HG02642 (cell line): ENCODE results near the gene CHRM1.

Experiments used
- ATAC-seq: cut with Tn5 transposase; IDR thresholded peaks from one replicate; pipeline ENCODE4 v1.9.1; 2021; ENCODE audit warnings: mild to moderate bottlenecking; ENCODE audit not compliant: unreplicated experiment, poor library complexity

CHRM1 gene

DNA sequence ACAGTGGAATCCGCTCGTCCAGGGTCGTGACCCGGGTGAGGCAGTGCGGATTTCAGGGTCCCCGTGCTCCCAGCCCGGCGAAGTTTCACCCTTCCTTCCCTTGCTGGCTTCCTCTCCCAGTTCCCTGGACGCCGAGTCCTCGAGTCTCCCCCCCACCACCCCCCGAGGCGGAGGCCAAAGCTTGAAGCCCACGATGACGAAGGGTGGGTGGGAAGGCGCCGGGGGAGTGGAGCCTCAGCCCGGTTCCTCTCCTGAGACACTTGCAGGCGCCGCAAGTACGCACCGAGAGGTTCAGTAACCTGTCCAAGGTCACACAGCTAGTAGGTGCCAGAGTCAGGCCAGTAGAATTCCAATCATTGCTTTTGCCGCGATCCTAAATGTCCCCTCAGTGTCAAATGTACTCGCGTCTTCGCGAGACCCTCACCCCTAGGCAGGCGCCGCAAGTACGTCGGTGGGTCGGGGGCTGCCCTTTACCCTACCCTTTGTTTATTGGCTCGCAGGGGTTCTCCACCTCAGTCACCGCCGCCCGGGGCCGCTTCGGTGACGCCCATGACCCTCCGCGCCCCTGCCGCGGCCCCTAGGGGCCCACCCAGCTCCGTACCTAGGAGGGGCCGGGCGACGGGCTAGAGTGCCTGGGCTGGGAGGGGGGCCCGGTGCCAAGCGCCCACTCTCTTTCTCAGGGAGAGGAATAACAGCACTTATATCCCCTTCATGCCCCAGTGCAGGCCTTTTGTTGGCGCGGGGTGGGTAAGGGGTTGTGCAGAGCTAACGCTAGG, 5.7 kb upstream of the CHRM1 start:
- no peak for ATAC-seq

DNA sequence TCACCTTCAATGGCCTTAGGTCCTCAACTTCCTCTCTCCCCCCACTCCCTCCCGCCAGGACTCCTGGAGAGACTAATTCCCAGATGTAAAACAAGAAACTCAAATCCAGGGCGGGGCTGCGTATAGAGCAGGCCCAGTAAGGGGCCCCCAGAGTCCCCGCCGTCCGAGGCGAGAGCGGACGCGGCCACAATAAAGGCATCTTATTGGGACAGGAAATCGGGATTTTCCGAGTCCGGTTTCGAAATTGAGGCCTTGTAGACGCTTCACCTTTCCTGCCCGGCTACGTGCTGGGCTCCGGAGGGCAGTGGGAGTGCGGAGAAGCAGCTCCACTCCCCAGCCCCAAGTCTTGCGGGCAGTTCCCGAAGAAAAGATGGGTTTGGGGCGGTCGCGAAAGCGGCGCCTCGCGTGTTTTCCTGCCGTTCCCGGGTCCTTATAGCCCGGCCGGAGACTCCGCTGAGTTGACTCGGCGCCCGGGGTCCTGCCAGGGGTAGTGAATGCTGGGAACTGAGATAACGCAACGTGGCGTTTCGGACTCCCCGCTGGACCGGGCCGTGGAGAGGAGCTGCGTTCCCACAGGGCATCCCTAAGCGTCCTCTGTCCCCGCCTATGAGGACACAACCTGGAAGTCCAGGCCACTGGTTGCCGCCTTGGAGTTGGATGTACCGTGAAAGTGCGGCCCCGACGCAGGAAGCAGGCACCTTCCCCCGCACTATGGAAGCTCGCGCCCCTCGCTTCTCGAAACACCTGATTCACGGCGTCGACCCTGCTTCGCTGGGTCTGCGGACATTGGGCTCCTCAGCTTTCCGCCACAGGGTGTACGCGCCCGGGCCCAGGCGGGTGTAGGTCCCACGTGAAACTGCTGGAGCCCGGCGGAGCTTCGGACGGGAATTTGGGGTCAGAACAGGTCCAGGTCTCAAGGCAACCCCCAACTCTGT, 4.8 kb upstream of the CHRM1 start:
- ATAC-seq, result no peak

DNA sequence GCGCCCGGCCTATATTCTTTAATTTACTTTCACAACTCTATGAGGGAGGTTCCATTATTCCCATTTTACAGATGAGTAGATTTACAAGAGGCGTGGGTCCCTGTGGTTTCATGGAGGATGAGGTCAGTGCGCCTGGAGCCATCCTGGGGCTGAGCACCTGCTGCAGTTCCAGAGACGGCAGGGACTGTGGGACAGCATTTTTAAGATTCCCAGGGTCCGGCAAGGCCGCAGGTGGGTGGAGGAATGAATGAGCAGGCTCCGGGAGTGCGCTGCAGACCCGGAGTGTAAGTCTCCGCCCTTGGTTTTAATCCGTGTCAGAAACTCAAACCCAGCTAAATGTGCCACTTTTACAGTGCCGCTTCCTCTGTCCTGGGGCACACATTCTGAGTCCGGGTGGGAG, 4.1 kb upstream of the CHRM1 start:
- ATAC-seq, result no peak

DNA sequence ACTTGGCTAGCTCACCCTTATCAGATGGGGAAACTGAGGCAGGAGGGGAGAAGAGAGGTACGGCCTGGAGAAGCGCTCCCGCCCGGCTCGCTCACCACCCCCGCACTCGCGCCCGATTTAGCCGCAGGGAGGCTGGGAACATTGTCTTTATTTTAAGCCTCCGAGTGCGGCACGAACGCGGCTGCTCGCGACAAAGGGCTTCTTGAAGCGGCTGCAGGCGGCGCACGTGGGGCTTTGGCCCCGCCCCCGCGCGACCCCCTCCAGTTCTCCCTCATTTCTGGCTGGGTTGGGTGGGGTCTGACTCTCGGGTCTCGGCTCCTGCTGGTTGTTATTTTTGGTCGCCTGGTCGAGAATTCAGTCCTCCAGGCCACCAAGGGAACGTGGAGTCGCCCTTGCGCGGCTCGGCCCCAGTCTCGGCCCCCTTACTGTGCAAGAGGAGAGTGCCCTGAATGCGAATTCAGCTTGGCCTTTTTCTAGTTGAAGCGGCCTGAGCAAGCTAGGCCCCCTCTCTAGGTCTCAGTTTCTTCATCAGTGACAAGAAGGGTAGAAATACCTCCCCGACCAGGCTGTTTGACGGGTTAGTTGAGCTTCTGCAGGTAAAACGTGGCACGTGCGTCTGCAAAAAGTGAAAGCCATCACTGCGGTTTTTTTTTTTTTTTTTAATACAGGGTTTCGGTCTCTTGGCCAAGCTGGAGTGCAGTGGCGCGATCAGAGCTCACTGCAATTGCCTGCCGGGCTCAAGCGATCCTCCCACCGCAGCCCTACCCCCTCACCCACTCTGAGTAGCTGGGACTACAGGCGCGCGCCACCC, 2.6 kb upstream of the CHRM1 start:
- ATAC-seq, result no peak

DNA sequence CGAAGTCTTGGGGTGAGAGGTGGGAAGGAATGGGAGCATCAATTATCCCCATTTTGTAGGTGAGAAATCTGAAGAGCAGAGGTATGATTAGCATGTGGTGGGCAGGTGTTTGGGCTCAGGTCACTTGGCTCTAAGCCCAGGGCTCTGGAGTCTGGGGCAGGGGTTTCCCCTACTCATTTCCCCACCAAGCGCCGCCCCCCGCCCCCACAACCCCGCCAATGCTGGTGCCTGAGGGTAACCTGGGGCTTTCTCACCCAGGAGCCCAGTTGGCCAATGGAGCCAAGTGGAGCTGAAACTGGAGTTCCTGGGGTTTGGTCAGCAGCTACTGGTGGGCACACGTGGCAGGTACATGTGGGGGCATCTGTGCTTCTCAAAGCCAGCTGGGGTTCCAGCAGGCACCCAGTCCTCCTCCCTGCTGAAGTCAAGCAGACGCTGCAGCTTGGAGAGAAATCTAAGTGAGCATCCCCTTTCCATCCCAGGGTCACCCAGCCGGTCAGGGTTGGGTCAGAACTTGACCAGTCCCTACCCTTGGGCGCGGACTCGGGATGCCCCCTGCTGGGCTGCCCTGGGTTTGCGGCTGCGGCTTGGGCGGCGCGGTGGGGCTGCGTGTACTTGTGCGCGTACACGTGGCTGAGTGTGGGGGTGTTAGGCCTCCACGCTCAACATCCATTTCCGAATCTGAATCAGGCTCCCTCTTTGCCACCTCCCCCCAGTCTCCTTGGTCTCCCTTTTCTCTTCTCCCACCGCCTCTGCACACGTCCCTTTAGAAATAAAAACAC, 1.7 kb upstream of the CHRM1 start:
- ATAC-seq, result no peak

DNA sequence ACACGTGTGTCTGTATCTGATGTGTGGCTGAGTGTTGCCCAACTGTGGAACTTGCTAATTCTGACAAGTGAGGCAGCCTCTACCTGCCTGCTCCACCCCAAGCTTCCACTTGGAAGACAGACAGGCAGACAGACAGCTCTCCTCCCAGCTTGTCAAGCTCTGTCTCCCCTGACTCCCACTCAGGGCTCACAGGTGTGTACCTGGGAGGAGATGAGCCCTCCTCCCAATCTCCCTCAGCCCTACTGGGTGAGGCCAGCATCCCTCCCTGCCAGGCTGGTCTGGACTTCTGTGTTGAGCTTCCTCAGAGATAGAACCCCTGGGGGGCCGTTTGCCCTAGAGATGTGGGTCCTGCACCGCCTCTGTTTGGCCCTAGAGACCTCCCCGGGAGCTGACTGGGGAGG, 1.0 kb upstream of the CHRM1 start:
- ATAC-seq, result no peak

DNA sequence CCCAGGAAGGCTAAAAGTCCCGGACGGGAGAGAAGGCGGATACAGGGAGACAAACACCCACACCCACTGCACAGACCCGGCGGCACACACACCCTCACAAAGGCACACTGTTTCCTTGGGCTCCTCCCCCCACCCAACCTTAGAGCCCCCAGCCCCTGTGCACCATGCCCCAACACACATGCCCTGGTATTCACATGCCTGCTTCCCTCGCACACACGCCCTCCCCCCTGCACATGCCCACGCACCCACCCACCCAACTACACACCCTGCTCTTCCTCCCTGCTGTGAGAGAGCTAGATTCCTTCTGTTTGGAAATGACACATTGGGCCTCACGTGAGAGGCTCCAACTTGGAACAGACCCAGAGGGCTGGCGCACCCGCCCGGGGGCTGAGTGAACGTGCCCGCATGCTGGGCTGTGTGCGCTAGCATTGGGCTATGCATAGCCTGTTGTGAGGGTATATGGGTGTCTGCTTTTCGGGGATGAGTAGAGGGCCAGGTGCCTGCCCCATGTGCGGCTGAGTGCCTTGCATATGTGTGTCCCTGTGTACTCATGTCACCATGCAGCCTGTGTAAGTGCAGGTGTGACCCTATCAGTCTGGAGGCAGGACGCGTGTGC, 518 bp upstream of the CHRM1 start:
- ATAC-seq, result no peak

DNA sequence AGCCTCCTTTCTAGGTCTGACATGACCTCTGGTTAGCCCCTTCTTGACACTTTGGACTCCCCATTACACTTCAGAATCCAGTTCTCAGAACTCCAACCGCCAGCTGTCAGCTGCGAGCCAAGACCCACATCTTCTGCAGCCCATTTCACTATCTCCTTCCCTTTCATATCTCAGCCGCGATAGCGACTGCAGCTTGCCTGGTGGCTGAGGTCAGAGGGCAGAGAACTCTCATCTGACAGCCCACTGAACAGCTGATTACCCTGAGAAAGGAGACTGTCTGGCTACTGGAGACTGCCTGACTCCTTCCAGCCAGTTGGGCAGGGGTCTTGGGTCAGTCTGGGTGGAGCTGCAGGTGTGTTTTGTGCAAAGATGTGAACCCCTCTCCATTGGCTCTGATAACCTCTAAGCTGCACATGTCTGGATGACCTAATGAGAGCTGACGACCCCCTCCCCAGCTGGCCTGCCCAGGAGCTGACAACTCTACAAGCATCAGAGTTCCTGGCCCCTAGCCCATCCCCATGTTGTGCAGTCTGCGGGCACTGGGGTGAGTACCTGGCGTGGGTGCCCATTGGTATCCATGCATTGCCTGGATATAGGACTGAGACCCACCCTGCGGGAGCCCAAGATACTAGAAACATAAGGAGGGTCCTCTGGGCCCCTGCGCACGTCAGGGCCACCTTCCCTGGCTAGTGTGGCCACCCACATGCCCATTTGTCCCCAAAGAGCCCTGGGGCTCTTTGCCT, 1.1 kb downstream of the CHRM1 start:
- no peak for ATAC-seq

DNA sequence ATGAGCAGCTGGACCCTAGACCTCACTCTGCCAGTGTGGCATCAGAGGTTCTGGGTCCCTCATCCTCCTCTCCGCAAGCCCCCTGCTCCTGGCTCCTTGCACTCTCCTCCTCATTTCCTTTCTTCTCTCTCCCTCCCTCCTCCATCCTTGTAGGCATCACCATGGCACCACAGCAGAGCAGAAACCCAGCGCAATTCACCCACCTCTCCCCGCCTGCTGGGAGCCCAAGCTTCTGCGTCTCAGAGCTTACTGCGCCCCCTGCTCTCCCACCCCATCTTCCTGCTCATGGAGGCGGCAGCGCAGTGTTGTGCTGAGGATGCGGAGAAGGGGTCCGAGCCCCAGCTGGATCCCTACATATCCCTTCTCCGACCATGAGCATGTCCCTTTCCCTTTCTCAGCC, 1.7 kb downstream of the CHRM1 start:
- ATAC-seq, result no peak

DNA sequence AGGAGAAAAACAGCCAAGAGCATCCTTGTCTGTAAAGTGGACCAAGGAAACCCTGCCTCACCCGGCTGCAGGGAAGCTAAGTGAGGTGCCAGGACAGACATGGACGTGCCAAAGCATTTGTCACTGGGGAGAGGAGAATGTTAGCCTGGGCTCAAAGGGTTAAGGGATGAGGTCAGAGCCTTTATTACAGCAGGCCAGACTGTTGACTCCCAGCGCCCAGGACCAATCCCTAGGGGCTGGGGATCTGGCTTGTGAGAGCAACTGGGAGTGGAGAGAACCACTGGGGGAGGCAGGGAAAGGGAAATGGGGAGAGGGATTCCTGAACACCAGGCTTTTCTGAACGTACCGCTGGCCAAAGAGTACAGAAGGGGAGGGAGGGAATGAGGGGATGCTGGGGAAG, 2.6 kb downstream of the CHRM1 start:
- ATAC-seq, result no peak

DNA sequence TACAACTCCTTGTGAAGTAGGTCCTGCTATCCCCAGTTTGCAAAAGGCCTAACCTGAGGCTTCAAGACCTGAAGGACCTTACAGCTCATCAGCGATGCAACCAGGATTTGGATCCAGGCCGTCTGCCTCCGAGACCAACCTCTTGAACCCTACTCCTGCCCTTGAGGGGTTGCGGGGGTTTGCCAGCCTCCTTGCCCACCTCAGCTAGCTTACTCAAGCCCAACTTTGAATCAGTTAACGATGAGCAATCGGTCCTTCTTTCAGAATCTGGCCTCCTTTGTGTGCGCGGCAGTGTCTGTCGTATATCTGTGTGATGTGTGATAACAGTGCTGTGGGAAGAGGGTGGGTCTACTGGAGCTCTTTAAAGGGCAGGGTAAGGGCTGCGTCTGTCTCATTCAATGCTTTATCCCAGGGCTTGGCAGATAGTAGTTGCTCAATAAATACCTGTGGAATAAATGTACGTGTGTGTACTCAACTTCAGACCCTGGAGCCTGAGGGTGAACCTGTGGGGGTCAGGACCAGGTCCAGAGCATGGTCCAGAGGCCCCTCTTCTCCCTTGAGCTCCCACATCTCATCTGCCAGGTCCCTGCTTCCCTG, 3.2 kb downstream of the CHRM1 start:
- ATAC-seq, result no peak

DNA sequence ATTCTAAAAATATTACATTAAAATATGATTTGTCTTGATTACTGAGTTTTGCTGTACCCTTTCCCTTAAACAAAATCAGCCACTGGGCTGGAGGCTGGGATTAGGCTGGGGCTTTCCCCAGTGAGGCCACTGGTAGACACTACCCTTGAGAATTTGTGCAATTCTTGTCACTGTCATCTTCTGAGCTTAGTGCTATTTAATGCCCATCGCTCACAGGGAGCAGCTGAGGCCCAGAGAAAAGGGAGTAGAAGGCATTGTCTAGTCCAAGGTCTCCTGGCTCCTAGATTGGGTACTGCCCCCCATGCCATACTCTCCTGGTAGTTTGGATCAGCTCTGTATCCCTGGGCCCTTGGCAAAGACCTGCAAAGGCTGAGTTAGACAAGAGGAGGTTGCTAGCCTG, 6.7 kb downstream of the CHRM1 start:
- ATAC-seq, result no peak

DNA sequence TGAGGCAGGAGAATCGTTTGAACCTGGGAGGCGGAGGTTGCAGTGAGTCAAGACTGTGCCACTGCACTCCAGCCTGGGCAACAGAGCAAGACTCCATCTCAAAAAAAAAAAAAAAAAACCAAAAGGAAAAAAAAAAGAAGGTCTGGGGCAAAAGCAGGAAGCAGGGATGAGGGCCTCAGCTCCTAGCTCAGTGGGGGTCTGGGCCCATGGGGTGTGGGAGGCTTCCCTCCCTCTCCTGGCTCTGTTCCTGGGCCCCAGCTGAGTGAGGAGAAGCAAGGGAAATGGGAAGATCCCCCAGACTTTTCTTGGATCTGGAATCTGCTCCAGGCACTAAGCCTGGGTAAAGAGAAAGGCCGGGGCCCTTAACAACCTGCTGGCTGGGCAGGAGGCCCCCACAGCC, 8.9 kb downstream of the CHRM1 start:
- ATAC-seq, result no peak

DNA sequence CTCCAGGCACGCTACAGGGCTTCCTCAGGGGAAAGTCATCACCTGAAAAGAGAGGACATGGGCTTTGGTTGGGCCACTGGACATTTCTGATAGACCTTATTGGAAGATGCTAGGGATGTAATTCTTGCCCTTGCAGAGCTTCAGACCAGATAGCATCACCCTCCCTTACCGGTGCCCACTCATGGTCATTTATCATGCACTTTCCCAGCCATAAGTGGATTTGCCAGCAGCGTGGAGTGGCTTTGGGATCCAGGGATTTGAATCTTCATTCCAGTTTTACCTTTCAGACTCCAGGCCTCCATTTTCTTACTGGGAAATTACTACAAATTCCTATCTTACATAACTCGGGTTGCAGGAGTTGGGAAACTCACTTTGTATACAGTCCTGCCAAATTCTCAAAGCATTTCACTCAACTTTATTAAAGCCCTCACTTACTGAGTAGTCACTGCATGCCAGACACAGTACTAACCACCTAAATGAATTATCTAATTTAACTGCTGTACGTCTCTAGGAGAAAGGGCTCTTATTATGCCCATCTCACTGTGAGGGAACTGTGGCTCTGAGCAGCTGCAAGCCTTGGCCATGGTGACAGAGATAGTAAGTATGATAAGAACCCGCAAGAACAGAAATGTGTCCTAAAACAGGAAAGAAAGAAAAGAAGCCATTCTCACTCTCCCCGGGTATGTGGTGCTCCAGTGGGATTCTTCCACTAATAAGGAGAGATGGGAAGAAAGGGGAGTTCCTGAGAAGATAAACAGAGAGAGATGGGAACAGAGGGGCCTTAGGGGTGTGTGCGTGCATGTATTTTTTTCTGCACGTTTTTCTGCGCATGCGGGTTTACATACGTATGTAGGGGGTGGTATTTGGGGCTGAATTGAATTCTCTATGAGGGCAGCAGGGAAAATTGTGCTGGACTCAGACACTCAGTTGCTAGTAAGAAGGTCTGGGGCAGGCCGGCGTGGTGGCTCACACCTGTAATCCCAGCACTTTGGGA, 9.7 kb downstream of the CHRM1 start:
- ATAC-seq, result no peak

DNA sequence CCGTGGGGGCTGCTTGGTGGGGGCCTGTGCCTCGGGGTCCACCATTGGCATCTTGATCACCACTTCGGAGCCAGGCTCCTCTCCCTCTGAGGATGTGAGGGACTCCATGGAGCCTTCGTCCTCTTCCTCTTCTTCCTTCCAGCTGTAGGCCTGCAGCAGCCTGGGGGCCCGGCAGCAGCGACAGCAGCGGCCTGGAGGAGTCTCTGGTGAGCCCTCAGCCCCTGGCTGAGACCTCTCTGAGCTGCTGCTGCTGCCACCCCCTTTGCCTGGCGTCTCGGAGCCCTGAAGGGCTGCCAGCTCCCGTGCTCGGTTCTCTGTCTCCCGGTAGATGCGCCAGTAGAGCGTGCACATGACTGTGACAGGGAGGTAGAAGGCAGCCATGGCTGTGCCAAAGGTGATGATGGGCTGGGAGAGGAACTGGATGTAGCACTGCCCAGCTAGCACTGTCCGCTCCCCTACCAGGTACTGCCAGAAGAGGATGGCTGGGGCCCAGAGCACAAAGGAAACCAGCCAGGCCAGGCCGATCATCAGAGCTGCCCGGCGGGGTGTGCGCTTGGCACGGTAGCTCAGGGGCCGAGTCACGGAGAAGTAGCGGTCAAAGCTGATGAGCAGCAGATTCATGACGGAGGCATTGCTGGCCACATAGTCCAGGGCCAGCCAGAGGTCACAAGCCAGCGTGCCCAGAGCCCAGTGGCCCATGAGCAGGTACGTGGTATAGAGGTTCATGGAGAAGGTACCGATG, 10.9 kb downstream of the CHRM1 start:
- no peak for ATAC-seq

DNA sequence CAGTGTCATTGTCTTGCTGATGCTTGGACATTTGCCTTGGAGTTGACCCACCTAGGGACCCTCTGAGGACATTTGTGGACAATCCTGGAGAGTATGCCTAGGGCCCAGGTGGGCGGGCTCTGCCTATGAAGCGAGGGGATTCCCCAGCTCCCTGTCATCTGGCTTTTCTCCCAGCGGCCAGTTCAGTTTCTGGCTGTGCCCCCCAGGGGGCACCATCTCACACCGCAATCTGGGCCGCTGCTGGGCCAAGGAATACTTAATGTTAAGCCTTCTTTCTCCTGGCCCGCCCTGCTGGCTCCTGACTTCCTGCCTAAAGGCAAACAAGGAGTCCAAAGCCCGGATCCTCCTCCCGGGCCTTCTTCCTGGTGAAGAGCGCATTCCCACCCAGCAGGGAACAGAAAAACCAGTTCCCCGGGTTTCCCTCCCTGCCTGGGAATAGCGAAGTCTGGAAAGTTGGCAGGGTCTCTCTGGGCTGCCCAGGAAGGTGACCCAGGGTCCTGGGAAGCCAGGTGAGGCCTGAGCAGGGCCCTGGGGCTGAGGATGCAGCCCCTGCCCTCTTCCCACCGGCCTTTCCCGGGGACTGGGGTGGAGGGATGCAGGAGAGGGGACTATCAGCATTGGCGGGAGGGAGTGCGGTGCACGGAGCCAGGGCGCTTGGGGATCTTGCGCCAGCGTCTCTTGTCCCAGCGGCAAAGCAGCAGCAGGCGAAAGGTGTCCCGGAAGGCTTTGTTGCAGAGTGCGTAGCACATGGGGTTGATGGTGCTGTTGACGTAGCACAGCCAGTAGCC, 11.9 kb downstream of the CHRM1 start:
- ATAC-seq, result no peak
